Omental fat pad (tissue), 4 donors: ENCODE measurements around the gene P4HA3. TPM values are rescaled to one million over a fixed set of nuclear protein-coding genes. Genes with fewer than 3 reads are reported as not detected.

ENCODE experiments used
- ATAC-seq: fragments of 150-250 bp; one replicate; pipeline ENCODE4 v1.9.1; 2016; ENCODE audit warnings: mild to moderate bottlenecking, moderate library complexity; ENCODE audit not compliant: low FRiP score
- DNase-seq: peaks from one replicate; pipeline ENCODE4 v3.0.0-alpha.2; 2019; ENCODE audit warnings: low spot score
- CTCF ChIP-seq, 3 donors: fragments of 450-650 bp; IDR thresholded peaks; one replicate each; pipeline ENCODE4 v1.5.1; 2016 to 2017; ENCODE audit warnings: antibody characterized with exemption in 3 of 3, mild to moderate bottlenecking in 3 of 3, moderate library complexity in 2 of 3
- total RNA-seq, 4 donors: library from RNA; depleted of rRNA; stranded (reverse); fragments of >200 nt; gene quantifications; one replicate each; pipeline ENCODE4 v1.1.0, GENCODE V29; 2016

P4HA3 gene
- total RNA-seq, 4 donors from 2014 or later = 0.50 to 4.4 (median 1.6) TPM

GRCh38 chr11:74299015-74299414, 12.4 kb downstream of the P4HA3 start:
- no peak for ATAC-seq
- no peak for DNase-seq
- TF ChIP-seq CTCF (IDR thresholded peaks at IDR 0.05) = no peak

- DNase-seq = no peak
- ATAC-seq = no peak
- no peak for TF ChIP-seq CTCF (IDR thresholded peaks at IDR 0.05)
Observed at GRCh38 chr11:74297484-74297883, 14.0 kb downstream of the P4HA3 start.

GRCh38 chr11:74288911-74289310, 22.5 kb downstream of the P4HA3 start:
- DNase-seq (no peak), ATAC-seq (peak; percentile 41)
- no peak for TF ChIP-seq CTCF (IDR thresholded peaks at IDR 0.05)

GRCh38 chr11:74288161-74288560, 23.3 kb downstream of the P4HA3 start:
- no peak for TF ChIP-seq CTCF (IDR thresholded peaks at IDR 0.05)
- no peak for DNase-seq
- peak; percentile 99 for ATAC-seq

- no peak for ATAC-seq
- DNase-seq = no peak
- no peak for TF ChIP-seq CTCF (IDR thresholded peaks at IDR 0.05)
Observed at GRCh38 chr11:74284466-74284865, 27.0 kb downstream of the P4HA3 start.

- DNase-seq = no peak
- no peak for ATAC-seq
- TF ChIP-seq CTCF (IDR thresholded peaks at IDR 0.05) = no peak
Observed at GRCh38 chr11:74283580-74284180, 27.8 kb downstream of the P4HA3 start.

- DNase-seq = no peak
- TF ChIP-seq CTCF (IDR thresholded peaks at IDR 0.05) = no peak
- no peak for ATAC-seq
Observed at GRCh38 chr11:74282914-74283371, 28.5 kb downstream of the P4HA3 start.
